H9 (cell line): Measurements from ENCODE around the gene ADARB2. TPM values are rescaled to one million over a fixed set of nuclear protein-coding genes. Genes with fewer than 3 reads are reported as not detected.

Experiments
- DNase-seq: peaks from one replicate; pipeline ENCODE4 v3.0.0-alpha.2; 2017
- H2AFZ ChIP-seq: one replicate; pipeline ENCODE4 v1.6.1; 2013; ENCODE audit warnings: mild to moderate bottlenecking, low read length, control low read depth, moderate library complexity
- H2AK5ac ChIP-seq: 2 replicates; pipeline ENCODE4 v1.6.1; 2013; ENCODE audit warnings: low read length, control low read depth, mixed read lengths; ENCODE audit not compliant: insufficient read length
- H2BK120ac ChIP-seq: one replicate; pipeline ENCODE4 v1.6.1; 2013; ENCODE audit warnings: low read depth, mild to moderate bottlenecking, low read length, control low read depth, inconsistent platforms; ENCODE audit not compliant: poor library complexity, severe bottlenecking
- H2BK12ac ChIP-seq: 2 replicates; pipeline ENCODE4 v1.6.1; 2013; ENCODE audit warnings: low read length, control low read depth, mixed read lengths, low read depth; ENCODE audit not compliant: insufficient read length
- H2BK15ac ChIP-seq: 2 replicates; pipeline ENCODE4 v1.6.1; 2013; ENCODE audit warnings: low read depth, low read length, control low read depth
- H2BK20ac ChIP-seq: one replicate; pipeline ENCODE4 v1.6.1; 2013; ENCODE audit warnings: low read depth, mild to moderate bottlenecking, low read length, control low read depth, inconsistent platforms; ENCODE audit not compliant: poor library complexity, severe bottlenecking
- H2BK5ac ChIP-seq: 2 replicates; pipeline ENCODE4 v1.6.1; 2013; ENCODE audit warnings: low read length, control low read depth, mixed read lengths; ENCODE audit not compliant: insufficient read length
- H3K14ac ChIP-seq: 2 replicates; pipeline ENCODE4 v1.6.1; 2013; ENCODE audit warnings: low read length, control low read depth; ENCODE audit not compliant: insufficient read depth
- H3K18ac ChIP-seq: 2 replicates; pipeline ENCODE4 v1.6.1; 2013; ENCODE audit warnings: low read depth, mild to moderate bottlenecking, mixed read lengths, low read length, control low read depth; ENCODE audit not compliant: insufficient read length
- H3K23ac ChIP-seq: 2 replicates; pipeline ENCODE4 v1.6.1; 2013; ENCODE audit warnings: low read length, control low read depth, mixed read lengths, low read depth; ENCODE audit not compliant: insufficient read length
- H3K23me2 ChIP-seq: 2 replicates; pipeline ENCODE4 v1.6.1; 2013; ENCODE audit warnings: low read depth, mild to moderate bottlenecking, mixed read lengths, low read length, control low read depth; ENCODE audit not compliant: insufficient read length, poor library complexity, severe bottlenecking
- H3K27ac ChIP-seq: 2 replicates; pipeline ENCODE4 v1.5.1; 2013; ENCODE audit warnings: low read length, control low read depth, mixed read lengths, low read depth; ENCODE audit not compliant: insufficient read length
- H3K27me3 ChIP-seq: 2 replicates; pipeline ENCODE4 v1.6.1; 2013; ENCODE audit warnings: low read length, control low read depth, inconsistent platforms; ENCODE audit not compliant: insufficient read depth
- H3K4ac ChIP-seq: 2 replicates; pipeline ENCODE4 v1.6.1; 2013; ENCODE audit warnings: low read depth, mild to moderate bottlenecking, control low read depth, inconsistent platforms, low read length, moderate library complexity
- H3K4me1 ChIP-seq: 2 replicates; pipeline ENCODE4 v1.6.1; 2013; ENCODE audit warnings: low read length, control low read depth, inconsistent platforms; ENCODE audit not compliant: insufficient read depth
- H3K4me2 ChIP-seq: 2 replicates; pipeline ENCODE4 v1.6.1; 2013; ENCODE audit warnings: low read length, control low read depth, mixed read lengths; ENCODE audit not compliant: insufficient read length, insufficient read depth
- H3K56ac ChIP-seq: 2 replicates; pipeline ENCODE4 v1.6.1; 2013; ENCODE audit warnings: low read depth, mild to moderate bottlenecking, mixed read lengths, low read length, control low read depth; ENCODE audit not compliant: insufficient read length
- H3K79me1 ChIP-seq: 2 replicates; pipeline ENCODE4 v1.6.1; 2013; ENCODE audit warnings: low read depth, mild to moderate bottlenecking, moderate library complexity, low read length, control low read depth, inconsistent platforms; ENCODE audit not compliant: insufficient read depth, poor library complexity, severe bottlenecking
- H3K79me2 ChIP-seq: 2 replicates; pipeline ENCODE4 v1.6.1; 2013; ENCODE audit warnings: low read length, control low read depth, inconsistent platforms; ENCODE audit not compliant: insufficient read depth
- H3K9ac ChIP-seq: 2 replicates; pipeline ENCODE4 v1.6.1; 2013; ENCODE audit warnings: low read length, control low read depth, mixed read lengths; ENCODE audit not compliant: insufficient read length; ENCODE audit errors: extremely low read depth
- H3K9me3 ChIP-seq: one replicate; pipeline ENCODE4 v1.6.1; 2013; ENCODE audit warnings: low read depth, low read length, inconsistent platforms; ENCODE audit not compliant: control insufficient read depth
- H3T11ph ChIP-seq: one replicate; pipeline ENCODE4 v1.6.1; 2013; ENCODE audit warnings: mild to moderate bottlenecking, low read length, control low read depth, inconsistent platforms
- H4K20me1 ChIP-seq: one replicate; pipeline ENCODE4 v1.6.1; 2013; ENCODE audit not compliant: control insufficient read depth, insufficient read length, insufficient read depth
- H4K5ac ChIP-seq: 2 replicates; pipeline ENCODE4 v1.6.1; 2013; ENCODE audit warnings: low read depth, mild to moderate bottlenecking, mixed read lengths, low read length, control low read depth; ENCODE audit not compliant: insufficient read length
- H4K8ac ChIP-seq: replicated peaks from 2 replicates; pipeline ENCODE4 v1.6.1; 2013; ENCODE audit warnings: low read length, control low read depth, mixed read lengths, low read depth; ENCODE audit not compliant: insufficient read length
- H4K91ac ChIP-seq: 2 replicates; pipeline ENCODE4 v1.6.1; 2013; ENCODE audit warnings: low read depth, mild to moderate bottlenecking, moderate library complexity, mixed read lengths, low read length, control low read depth; ENCODE audit not compliant: insufficient read length
- H3K27ac Mint-ChIP-seq, 3 experiments: 2 replicates in 2 of 3; 3 replicates in 1 of 3; pipeline ENCODE4 v1.8.0; 2020 to 2021; ENCODE audit warnings: mixed read lengths in 3 of 3, mild to moderate bottlenecking in 1 of 3, moderate library complexity in 1 of 3
- H3K27me3 Mint-ChIP-seq: 2 replicates; pipeline ENCODE4 v1.8.0; 2021; ENCODE audit warnings: low read depth, mild to moderate bottlenecking, moderate library complexity, mixed read lengths
- H3K36me3 Mint-ChIP-seq, 3 experiments: 2 replicates in 2 of 3; 3 replicates in 1 of 3; pipeline ENCODE4 v1.8.0; 2020 to 2021; ENCODE audit warnings: low read depth in 3 of 3, mixed read lengths in 3 of 3; ENCODE audit not compliant: insufficient read depth in 1 of 3
- H3K4me1 Mint-ChIP-seq, 2 experiments: 2 replicates each; pipeline ENCODE4 v1.8.0; 2020; ENCODE audit warnings: mixed read lengths in 2 of 2
- H3K4me3 Mint-ChIP-seq, 2 experiments: 2 replicates in 1 of 2; 3 replicates in 1 of 2; pipeline ENCODE4 v1.8.0; 2020 to 2021; ENCODE audit warnings: mild to moderate bottlenecking in 2 of 2, mixed read lengths in 2 of 2, moderate library complexity in 1 of 2
- H3K9me3 Mint-ChIP-seq, 2 experiments: 2 replicates in 1 of 2; 3 replicates in 1 of 2; pipeline ENCODE4 v1.8.0; 2020; ENCODE audit warnings: mild to moderate bottlenecking in 2 of 2, mixed read lengths in 2 of 2, moderate library complexity in 1 of 2
- WGBS: extraction: QIAGEN DNeasy Blood & Tissue Kit; methylation state at CpG from one replicate; pipeline ENCODE4 v1.1.7; 2013; ENCODE audit warnings: missing lambda C conversion rate, low lambda C conversion rate, mixed read lengths; ENCODE audit not compliant: insufficient read length; ENCODE audit errors: extremely low coverage; 5-methylcytosine and 5-hydroxymethylcytosine counted together
- total RNA-seq: library from RNA; stranded (reverse); gene quantifications from 2 replicates; pipeline ENCODE4 v1.2.1, GENCODE V29; 2021
- TF ChIP-seq, protein P1 (sequence below): fragments of 200-600 bp; sonication (generic); conservative IDR thresholded peaks from 3 replicates; pipeline ENCODE4 v1.8.0; 2021; ENCODE audit warnings: antibody characterized with exemption, mild to moderate bottlenecking

Gene ADARB2
- total RNA-seq, 1 experiment from 2014 or later: 0.87 TPM

DNA sequence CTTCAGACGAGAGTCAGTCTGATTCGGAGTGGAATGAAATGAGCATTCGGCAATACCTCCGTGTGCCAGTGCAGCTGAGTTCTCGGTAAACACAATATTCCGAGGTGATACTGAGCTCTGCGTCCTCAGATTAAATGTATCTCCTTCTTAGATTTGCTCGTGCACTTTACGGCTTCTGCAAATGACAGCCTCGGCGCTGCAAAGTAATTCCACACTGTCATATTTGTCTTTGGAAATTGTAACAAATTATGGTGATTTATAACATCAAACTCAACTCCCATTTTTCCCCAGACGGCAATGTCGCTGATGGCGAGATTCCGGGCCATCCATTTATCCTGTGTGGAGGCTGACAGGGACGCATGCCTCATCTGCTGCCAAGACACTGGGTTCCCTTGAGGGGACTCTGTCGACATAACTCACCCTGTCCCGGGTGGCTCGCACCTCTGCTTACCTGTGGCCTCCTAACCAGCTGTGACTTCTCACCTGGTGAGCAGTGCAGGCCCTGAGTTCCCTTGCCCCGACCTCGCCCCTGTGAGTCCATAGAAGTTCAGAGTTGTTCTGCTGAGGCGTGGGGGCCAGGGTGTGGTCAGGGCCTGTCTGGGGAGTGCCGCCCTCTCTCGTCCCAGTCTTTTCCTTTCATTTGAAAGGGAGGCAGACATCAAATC lies 201.9 kb downstream of the ADARB2 start:
- H3K27me3 ChIP-seq: no peaks in the 10 kb centered on the region
- H3K4me3 Mint-ChIP-seq: no peak overlapping the region
- H3K36me3 Mint-ChIP-seq: no peaks in the 10 kb centered on the region; a peak in 1 of 7 replicates
- H3K23ac ChIP-seq: no peak overlapping the region
- H3K4me1 ChIP-seq: no peaks in the 10 kb centered on the region
- no peak overlapping the region for H2BK15ac ChIP-seq
- no peaks in the 10 kb centered on the region for H3K79me1 ChIP-seq
- H3T11ph ChIP-seq: no peak overlapping the region
- no peak overlapping the region for H2BK120ac ChIP-seq
- H3K56ac ChIP-seq: no peak overlapping the region
- no peak overlapping the region for H3K4ac ChIP-seq
- no peak overlapping the region for H3K27ac Mint-ChIP-seq
- no peak overlapping the region for H3K4me2 ChIP-seq
- H3K27me3 Mint-ChIP-seq: peaks cover 3% of the 10 kb centered on the region; the same call in 1 of the 2 replicates
- H3K18ac ChIP-seq: no peak overlapping the region
- no peaks in the 10 kb centered on the region for H3K9me3 Mint-ChIP-seq
- no peaks in the 10 kb centered on the region for H3K9me3 ChIP-seq
- no peak for DNase-seq
- no peak overlapping the region for H2BK5ac ChIP-seq
- H2AK5ac ChIP-seq: no peak overlapping the region
- no peak overlapping the region for H4K91ac ChIP-seq
- H3K9ac ChIP-seq: no peak overlapping the region
- H4K20me1 ChIP-seq: no peaks in the 10 kb centered on the region
- H2AFZ ChIP-seq: no peak overlapping the region
- no peaks in the 10 kb centered on the region for H3K23me2 ChIP-seq
- no peaks in the 10 kb centered on the region for H3K4me1 Mint-ChIP-seq
- no CpG with 5 or more reads among the region's 24 CpGs for WGBS
- H2BK12ac ChIP-seq: no peak overlapping the region
- no peak overlapping the region; the same call in 1 of the 2 replicates for H3K14ac ChIP-seq
- H3K79me2 ChIP-seq: no peaks in the 10 kb centered on the region
- H4K8ac ChIP-seq: no peak overlapping the region
- TF ChIP-seq, protein P1, sequence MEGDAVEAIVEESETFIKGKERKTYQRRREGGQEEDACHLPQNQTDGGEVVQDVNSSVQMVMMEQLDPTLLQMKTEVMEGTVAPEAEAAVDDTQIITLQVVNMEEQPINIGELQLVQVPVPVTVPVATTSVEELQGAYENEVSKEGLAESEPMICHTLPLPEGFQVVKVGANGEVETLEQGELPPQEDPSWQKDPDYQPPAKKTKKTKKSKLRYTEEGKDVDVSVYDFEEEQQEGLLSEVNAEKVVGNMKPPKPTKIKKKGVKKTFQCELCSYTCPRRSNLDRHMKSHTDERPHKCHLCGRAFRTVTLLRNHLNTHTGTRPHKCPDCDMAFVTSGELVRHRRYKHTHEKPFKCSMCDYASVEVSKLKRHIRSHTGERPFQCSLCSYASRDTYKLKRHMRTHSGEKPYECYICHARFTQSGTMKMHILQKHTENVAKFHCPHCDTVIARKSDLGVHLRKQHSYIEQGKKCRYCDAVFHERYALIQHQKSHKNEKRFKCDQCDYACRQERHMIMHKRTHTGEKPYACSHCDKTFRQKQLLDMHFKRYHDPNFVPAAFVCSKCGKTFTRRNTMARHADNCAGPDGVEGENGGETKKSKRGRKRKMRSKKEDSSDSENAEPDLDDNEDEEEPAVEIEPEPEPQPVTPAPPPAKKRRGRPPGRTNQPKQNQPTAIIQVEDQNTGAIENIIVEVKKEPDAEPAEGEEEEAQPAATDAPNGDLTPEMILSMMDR: no peak
- no peak overlapping the region for H4K5ac ChIP-seq
- no peak overlapping the region for H3K27ac ChIP-seq
- H2BK20ac ChIP-seq: no peak overlapping the region
